H1 (cell line): Measurements from ENCODE around the gene IFT43. TPM values are rescaled to one million over a fixed set of nuclear protein-coding genes. Genes with fewer than 3 reads are reported as not detected.

Experiments
- BACH1 ChIP-seq: IDR thresholded peaks from 2 replicates; pipeline ENCODE4 v1.6.1; 2012; ENCODE audit warnings: low read length, improper control_type of control experiment
- FOSL1 ChIP-seq: IDR thresholded peaks from 2 replicates; pipeline ENCODE4 v1.6.1; 2011; ENCODE audit warnings: mild to moderate bottlenecking, low read depth, low read length, moderate library complexity; ENCODE audit not compliant: insufficient read depth
- SP4 ChIP-seq: IDR thresholded peaks from 2 replicates; pipeline ENCODE4 v1.6.1; 2012; ENCODE audit warnings: low read length, inconsistent platforms
- polyA plus RNA-seq, 7 experiments: library from polyadenylated mRNA; depleted of rRNA in 3 of 7; stranded (reverse) in 5 of 7; unstranded in 2 of 7; fragments of >200 nt in 5 of 7; fragments of 200-250 nt in 2 of 7; gene quantifications; 1 replicate in 5 of 7; 2 replicates in 1 of 7; 4 replicates in 1 of 7; pipeline versions ENCODE4 v1.2.1 to v1.2.3, GENCODE V29; 2011 to 2013; ENCODE audit warnings: missing spikeins in 2 of 7, mixed read lengths in 2 of 7
- total RNA-seq: library from RNA; stranded (reverse); fragmentation: NEBNext Ultra II Directional; extraction: Animal tissue kit (Norgen Biotek cat#: 25700); gene quantifications from 2 replicates; pipeline ENCODE4 v1.2.1, GENCODE V29; 2021

The IFT43 gene
- total and polyA plus RNA-seq, 2 of the 8 experiments (the other 6 are each of a cell fraction or from before 2014, with no cell fraction given), result 17.0 to 20.8 TPM

DNA sequence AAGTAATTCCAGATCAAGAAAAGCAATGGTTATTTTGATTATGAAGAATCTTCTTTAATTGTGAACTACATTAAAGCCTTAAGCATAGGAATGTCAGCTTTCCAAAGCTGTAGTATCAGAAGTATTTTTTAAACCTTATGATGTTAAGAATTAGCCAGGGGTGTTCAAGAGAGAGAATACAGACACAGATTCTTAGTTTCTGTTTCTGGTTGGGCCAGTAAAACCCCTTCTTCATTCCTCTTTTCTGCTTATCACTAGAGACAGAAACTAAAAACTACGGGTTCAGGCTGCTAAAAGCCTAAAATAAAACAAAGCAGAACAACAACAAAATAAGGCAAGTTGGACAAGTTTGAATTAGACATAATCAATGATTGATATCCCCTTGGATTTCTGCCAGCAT, 38.2 kb downstream of the IFT43 start (continued):
- TF ChIP-seq FOSL1 (no peak), BACH1 (no peak), SP4 (no peak)
